C4-2B (cell line): ENCODE data around the gene MYO7A.

ENCODE experiments used
- ZFX ChIP-seq: fragments of 450-650 bp; IDR thresholded peaks from 2 replicates; pipeline ENCODE4 v1.6.1; 2017
- TF ChIP-seq, protein P1 (sequence below): fragments of 450-650 bp; conservative IDR thresholded peaks from 2 replicates; pipeline ENCODE4 v1.5.1; 2017; ENCODE audit warnings: mild to moderate bottlenecking

DNA sequence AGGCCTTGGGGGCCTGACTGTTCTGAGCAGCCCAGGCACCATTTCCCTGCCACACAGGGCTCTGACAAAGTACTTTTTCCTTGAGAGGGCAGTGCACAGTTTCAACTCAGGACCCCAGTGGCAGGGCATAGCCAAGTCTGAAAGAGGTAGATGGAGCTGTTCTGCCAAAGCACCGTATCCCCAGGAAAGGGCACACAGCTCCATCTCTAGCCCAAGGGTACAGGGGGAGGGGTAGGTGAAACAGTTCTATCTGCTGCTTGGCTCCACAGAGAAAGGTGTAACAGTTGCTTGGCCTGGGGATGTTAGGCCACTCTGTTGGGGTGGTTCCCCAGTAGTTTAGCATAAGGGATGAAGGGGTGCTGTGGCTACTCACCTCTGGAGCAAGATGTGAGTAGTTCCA lies 125.6 kb downstream of the MYO7A start:
- TF ChIP-seq, protein P1, sequence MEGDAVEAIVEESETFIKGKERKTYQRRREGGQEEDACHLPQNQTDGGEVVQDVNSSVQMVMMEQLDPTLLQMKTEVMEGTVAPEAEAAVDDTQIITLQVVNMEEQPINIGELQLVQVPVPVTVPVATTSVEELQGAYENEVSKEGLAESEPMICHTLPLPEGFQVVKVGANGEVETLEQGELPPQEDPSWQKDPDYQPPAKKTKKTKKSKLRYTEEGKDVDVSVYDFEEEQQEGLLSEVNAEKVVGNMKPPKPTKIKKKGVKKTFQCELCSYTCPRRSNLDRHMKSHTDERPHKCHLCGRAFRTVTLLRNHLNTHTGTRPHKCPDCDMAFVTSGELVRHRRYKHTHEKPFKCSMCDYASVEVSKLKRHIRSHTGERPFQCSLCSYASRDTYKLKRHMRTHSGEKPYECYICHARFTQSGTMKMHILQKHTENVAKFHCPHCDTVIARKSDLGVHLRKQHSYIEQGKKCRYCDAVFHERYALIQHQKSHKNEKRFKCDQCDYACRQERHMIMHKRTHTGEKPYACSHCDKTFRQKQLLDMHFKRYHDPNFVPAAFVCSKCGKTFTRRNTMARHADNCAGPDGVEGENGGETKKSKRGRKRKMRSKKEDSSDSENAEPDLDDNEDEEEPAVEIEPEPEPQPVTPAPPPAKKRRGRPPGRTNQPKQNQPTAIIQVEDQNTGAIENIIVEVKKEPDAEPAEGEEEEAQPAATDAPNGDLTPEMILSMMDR: no peak
- no peak for TF ChIP-seq ZFX
